Activated CD4-positive, alpha-beta T cell treated with anti-CD3 and anti-CD28 coated beads for 24 hours (primary cell): ENCODE data around the gene TYMP.
"Not testable (repeated sequence)": the region's sequence is repeated elsewhere in the genome, so short reads cannot be mapped to it uniquely, and the experiment has no call there.

Experiments used
- DNase-seq, 2 donors: peaks; one replicate each; pipeline ENCODE4 v3.0.0-alpha.2; 2020; ENCODE audit warnings: low read depth in 2 of 2

The TYMP gene

DNA sequence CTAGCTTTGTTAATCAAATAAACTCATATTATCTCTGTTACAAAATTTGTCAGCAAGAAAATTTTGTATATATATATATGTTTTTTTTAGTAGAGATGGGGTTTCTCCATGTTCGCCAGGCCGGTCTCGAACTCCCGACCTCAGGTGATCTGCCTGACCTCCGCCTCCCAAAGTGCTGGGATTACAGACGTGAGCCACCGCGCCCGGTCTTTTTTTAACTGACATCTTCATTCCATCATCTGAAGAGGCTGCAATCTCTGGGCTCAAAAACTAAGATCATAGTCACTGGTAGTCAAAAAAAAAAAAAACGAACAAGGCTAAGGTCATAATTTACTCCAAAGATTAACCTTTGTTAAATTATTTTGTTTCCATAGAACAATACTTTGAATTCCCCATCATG lies 10.6 kb upstream of the TYMP start:
- DNase-seq: no peak

DNA sequence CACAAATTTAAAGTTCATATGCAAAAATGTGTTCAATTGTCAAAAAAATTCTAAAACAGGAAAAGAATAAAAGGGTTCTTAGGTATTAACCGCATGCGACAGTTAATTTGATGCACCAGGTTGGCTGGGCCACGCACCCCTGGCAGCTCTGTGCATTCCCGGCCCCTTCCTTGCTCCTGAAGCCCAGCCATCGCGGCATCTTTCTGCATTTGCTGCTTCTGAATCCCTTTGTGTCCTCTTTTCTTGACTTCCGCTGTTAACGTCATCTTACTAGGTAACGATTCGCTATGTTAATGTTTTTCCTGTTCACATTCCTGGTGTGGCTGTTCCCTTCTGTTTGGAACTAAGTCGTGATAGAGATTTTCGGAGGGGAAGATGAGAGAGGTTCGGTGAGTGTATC lies 8.0 kb upstream of the TYMP start:
- no peak for DNase-seq

DNA sequence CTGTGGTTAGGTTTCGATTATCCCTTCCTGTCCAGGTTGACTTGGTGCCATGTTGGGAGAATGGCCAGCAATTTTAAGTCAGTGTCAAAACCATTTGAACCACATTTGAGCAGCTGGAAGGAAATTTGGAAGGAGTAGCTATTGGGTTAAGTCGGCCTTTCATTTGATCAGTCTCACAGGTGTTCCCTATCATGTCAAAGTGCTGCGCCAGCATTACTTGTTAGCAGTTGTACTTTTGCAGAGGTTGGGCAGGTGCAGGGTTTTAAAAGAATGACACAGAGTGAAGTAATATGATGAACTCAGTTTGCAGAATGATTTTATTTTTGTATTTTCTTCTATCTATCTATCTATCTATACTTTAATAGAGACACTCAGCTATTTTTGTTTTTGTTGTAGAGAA lies 6.4 kb upstream of the TYMP start:
- no peak for DNase-seq

DNA sequence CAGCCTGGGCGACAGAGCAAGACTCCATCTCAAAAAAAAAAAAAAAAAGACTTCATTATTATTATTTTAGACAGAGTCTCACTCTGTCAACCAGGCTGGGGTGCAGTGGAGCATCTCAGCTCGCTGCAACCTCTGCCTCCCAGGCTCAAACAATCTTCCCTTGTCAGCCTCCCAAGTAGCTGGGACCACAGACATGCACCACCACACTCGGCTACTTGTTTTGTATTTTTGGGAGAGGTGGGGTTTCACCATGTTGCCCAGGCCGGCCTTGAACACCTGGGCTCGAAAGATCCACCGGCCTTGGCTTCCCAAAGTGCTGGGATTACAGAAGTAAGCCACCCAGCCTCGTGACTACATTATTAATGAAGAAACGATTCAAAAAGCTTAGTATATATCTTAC lies 5.3 kb upstream of the TYMP start:
- DNase-seq: no peak

DNA sequence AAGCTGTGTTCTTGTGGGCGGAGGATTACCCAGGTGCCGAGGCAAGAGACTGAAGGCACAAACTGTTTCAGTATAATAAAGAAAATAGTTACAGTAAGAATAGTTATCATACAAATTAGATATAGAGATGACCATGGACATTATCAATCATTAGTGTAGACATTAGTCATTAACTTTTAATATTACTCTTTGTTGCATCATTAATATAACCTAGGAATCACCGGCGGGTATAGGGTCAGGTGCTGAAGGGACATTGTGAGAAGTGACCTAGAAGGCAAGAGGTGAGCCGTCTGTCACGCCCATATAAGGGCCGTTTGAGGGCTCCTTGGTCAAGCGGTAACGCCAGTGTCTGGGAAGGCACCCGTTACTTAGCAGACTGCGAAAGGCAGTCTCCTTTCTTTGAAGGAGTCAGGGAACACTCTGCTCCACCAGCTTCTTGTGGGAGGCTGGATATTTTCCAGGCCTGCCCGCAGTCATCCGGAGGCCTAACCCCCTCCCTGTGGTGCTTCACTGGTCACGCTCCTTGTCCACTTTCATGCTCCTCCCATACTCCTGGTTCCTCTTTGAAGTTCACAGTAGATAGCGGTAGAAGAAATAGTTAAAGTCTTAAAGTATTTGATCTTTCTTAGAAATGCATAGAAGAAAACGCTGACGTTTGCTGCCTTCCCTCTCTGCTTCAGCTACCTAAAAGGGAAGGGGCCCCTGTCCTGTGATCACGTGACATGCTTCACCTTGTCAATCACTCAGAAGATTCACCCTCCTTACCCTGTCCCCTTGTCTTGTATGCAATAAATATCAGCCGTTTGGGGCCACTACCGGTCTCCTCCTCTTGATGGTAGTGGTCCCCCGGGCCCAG lies 4.3 kb upstream of the TYMP start:
- not testable (repeated sequence) for DNase-seq

DNA sequence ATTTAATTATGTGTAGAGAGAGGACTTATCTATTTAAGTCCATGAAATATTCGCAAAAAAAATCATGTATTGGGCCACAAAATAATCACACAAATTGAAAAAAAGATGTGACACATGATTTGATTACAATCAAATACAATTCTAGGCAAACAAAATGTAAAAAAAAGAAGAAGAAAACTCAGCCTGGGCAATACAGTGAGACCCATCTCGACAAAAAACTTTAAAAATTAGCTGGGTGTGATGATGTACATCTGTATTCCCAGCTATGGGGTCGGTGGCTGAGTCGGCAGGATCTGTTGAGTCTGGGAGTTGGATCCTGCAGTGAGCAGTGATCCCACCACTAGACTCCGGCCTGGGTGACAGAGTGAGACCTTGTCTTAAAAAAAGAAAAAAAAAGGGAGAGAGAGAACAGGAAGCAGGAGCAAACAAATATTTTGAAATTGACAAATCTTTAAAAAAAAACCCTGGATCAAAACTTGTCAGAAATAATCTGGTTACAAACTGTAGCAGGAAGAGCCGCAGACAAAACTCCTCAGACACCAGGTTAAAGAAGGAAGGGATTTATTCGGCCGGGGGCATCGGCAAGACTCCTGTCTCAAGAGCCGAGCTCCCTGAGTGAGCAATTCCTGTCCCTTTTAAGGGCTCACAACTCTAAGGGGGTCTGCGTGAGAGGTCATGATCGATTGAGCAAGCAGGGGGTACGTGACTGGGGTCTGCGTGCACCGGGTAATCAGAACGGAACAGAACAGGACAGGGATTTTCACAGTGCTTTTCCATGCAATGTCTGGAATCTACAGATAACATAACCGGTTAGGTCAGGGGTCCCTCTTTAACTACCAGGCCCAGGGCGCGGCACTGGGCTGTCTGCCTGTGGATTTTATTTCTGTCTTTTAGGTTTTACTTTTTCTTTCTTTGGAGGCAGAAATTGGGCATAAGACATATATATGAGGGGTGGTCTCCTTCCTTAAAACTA lies 3.3 kb upstream of the TYMP start:
- DNase-seq: no peak

DNA sequence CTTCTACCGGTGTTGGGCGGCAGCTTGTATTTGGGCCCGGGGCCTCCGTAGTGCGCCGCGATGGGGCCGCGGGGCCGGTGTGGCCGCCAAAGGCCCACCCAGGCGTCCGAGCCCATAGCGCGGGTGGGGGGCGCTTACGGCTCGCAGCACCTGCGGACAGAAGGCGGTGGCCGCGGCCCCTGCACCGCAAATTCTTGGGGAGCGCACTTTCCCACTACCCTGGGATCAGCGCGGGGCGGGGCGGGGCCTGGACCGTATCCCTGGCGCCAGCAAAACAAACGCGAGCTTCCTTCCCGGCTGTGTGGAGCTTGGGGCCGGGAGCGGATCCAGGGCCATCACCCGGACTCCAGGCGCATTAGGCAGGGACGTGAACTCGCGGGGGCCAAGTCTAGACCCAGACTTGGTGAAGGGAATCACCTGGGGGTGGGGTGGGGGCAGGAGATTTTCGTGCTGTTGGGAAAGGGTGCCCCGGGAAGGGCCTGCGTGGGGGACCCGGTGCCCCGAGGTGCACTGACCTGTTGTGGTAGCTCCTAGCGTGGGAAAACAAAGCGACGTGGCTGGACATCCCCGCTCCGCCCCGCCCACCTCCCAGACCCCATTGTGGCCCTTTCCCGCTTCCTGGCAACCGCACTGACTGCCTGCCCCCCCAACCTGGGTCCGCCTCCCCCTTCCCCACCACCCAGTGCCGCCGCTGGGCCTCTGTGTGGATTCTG lies 2.3 kb upstream of the TYMP start:
- no peak for DNase-seq

DNA sequence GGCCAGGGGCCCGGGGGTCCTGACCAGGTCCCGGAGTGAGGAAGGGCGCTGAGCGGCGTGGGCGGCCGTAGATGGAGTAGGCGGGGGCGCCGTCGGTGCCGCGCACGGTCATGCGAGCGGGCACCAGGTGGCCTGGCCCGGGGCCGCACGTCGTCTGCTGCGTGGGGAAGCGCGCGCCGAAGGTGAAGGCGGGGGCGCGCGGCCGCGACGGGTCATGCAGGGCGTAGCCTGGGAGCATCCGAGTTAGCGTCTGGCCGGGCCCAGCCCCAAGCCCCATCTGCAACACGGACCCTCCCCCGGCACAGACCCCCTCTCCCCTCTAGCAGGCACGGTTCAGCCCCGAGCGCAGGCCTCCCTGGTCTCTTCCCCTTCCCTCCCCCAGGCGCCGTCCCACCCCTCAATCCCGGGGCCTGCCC lies 1.7 kb upstream of the TYMP start:
- peak in 1 of 2 donors; percentile 62 for DNase-seq

DNA sequence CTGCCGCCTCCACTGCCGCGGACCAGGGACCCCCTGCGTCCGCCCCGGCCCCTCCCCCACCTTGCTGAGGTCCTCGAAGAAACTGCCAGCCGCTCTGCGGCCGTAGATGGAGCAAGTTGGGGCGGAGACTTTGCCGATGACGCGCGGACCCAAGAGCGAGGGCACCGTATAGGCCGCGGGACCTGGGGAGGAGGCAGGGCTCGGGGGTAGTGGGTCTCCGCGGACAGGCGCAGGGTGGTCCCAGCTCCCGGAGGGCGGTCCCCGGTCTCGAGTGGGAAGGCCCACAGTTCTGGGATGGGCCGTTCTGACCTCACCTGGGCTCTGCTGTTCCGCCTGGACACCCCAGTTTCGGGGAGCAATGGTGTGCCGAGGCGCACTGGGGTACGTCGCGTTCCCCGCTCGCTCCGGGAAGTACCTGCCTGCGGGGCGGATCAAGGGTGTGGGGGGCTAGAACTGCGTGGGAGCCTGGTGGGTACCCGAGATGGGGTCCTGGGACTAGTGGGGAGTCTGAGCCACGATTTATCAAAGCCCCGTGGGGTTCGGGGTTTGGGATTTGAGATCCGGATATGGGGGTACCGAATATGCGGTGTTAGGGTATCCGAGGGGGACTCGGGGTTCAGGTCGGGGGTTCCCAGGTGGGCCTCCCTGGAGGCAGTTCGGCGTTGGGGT lies 1.2 kb upstream of the TYMP start:
- peak; percentile 57 to 75 for DNase-seq

DNA sequence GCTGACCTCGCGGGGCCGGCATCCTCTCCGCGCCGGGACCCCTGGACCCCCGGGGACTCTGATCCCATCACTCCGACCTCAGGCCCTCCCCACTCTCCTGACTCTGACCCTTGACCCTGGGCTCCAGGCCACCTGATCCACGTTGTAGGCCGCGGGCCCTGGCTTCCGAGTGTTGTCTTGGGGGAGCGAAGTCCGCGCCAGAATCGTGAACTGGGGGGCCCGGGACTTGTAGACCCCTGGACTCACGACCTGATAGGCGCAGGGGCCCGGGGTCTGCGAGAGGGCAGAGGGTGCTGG lies 716 bp upstream of the TYMP start:
- peak in 1 of 2 donors; percentile 43 for DNase-seq

DNA sequence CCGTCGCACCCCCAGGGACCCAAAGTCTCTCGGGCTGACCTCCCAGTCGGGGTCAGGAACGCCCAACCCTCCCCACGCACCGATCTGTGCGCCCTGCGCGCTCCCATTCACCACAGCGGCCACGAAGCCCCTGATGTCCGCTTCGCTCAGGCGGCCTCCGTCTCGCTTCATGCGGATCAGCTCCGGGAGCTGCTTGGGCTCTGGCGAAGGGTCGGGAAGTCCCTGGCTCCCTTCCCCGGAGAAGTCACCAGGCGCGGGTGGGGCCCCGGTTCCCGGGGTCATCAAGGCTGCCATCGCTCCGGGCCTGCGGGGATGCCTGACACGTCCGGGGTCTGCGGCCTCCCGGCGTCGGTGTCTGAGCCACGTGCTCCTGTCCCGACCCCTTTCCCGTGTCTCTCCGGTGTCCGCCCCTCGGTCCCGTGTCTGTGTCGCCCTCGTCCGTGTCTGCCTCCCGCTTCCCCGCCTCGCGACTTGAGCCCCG lies 356 bp downstream of the TYMP start:
- no peak for DNase-seq

DNA sequence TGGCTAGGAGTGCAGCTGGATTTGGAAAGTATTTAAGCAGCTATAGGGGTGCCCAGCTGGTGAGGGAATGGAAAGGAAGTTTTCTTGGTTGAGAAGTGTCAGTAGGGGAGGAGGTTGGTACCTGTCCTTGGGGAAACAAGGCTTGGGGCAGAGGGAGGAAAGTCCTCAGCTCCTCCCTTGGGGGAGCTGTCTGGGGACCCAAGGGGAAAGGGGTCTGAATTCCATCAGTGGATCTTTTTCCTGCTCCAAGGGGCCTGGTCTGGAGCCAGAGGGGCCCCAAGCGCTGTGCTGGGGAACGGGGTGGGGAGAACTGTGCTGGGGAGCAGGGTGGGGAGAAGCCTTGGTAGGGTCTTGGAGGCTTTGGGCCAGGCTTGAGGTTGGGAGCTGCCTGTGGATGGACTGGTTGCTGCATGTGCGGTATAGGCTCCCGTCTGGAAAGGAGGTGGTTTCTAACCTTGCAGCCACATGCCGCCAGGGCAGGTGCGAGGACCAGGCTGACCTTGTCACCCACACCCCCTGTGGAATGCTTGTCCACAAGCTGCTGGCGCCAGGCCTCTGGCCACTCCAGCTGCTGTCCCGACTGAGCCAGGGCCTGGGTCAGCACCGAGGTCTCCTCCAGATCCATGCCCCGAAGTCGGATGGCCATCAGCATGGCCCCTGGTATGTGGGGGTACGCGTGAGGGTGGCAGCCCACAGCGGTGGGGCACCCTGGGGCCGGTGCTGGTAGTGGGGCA lies 963 bp downstream of the TYMP start:
- no peak for DNase-seq

DNA sequence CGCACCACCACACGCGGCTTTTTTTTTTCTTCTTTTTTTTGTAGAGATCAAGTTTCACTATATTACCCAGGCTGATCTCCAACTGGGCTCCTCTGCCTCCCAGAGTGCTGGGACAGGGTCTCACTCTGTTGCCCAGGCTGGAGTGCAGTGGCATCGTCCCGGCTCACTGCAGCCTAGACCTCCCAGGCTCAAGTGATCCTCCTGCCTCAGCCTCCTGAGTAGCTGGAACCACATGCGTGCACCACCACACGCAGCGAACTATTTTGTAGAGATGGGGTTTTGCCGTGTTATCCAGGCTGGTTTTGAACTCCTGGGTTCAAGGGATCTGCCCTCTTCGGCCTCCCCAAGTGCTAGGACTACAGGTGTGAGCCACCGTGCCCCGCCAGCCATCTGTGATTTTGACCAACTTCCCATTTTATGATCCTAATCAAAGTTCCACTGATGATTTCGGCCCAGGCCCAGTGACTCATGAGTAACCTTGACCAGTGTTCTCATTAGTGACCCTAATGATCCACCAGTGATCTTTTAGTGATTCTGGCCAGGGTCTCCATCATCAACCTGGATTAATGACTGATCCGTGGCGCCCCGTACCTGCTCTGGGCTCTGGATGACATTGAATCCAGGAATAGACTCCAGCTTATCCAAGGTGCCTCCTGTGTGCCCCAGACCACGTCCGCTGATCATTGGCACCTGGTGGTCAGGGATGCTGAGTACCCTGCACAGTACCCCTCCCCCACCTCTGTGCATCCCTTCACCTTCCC lies 1.7 kb downstream of the TYMP start:
- DNase-seq: no peak

DNA sequence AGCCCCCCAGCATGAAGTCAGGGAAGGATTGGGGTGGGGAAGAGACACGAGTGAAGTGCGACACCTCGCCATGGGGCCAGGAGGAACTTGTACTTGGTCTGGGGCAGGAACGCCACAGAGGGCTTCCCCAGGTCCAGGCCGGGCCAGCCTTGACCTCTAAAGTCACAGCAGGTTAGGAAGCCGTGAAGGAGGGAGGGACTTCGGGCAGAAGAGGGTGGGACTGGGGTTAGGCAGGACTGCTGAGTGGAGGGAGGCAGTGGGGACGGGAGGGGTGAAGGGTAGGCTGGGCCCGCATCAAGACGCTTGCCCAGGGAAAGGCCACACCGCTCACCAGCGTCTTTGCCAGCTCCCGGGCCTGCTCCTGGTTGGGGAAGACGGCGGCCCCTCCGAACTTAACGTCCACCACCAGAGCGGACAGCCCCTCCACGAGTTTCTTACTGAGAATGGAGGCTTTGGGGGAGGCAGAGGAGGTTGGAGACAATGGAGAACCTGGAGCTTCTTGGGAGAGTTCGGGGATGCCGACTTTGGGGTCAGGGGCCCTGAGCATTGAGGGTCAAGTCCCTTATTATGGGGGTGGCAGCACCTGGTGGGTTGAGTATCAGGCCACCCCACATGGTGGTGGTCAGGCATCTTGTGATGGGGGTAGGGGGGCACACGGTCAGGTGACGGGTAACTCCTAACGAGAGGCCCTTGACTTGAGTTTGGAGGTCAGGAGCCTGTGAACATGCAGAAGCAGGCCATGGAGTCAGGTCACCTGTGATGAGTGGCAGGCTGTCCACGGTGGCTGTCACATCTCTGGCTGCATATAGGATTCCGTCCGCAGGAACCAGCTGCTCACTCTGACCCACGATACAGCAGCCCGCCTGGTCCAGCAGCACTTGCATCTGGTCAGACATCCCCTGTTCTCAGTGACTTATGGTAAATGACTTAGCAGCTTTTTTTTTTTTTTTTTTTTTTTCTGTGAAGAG lies 2.7 kb downstream of the TYMP start:
- DNase-seq: no peak

DNA sequence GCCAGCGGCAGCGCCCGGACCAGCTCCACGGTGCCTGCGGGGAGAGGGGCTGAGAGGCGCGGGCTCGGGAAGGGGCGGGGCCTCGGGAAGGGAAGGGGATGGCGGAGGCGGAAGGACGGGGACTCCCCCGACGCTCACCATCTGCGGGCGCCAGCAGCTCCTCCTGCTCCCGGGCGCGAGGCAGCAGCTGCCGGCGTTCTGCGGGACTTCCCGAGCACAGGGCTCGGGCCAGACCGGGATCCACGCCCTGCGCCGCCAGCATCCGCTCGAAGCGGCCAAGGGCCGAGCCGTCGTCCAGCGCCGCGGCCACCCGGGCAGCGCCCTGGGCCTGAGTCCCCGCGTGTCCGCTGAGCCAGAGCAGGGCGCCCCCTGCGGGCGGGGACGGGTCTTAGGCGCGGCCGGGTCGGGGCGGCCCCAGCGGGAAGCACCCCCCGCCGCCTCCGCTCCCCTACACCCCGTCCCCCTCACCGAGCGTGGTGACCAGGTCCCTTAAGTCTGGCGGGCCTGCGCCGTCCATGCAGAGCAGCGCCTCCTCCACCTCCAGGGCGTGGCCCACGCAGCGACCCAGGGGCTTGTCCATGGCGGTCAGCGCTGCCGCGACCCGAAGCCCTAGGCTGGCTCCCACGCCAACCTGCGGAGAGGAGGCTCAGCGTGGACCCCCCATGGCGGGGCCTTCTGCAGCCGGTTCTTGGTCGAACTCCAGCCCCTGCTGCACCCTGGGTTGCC lies 3.5 kb downstream of the TYMP start:
- peak; percentile 78 to 83 for DNase-seq

DNA sequence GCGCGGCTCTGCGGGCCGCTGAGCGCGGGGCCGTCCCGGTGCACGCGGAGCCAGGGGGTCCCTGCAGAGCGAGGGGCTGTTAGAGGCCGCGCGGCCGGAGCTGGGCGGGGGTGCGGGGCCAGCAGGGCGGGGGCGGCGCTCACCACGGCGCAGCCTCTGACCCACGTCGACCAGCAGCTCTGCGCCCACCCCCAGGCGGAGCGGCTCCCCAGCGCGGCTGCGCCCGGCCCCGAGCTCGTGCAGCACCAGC lies 4.0 kb downstream of the TYMP start:
- no peak for DNase-seq

DNA sequence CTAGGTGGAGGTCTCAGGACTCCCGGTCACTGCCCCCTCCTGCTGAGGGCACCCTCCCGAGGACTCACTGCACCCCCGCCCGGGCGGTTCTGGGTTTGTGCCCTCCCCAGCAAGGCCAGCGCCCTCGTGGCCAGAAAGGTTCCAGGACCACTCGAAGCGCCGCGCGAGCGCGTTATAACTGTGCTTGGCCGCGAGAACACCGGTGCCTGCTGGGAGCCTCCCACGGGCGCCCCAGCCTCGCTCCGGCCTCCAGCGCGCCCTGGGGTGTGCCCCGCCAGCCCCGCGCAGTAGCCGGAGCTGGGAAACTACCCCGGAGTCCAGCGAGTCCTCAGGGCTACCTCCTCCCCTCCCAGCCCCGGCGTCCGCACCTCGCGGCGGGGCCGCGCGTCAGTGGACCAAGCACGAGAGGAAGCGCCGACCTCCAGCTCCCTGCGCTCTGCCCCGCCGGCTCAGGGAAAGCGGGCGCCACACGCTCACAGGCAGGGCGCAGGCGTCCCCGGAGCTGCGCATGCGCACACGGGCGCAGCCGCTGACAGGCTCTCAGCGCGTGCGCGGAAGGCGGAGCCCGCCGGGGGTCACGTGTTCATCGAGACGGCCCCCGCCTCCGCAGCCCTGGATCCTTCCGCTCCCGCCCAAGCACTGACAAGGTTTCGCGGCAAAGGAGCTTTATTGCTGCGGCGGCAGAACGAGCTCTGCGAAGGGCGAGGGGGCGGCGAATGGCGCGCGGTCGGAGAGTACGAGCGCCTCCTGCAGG lies 4.5 kb downstream of the TYMP start, which contains the start of gene SCO2:
TSS of gene SCO2 (minus strand) at position 495 of the 754 bp plus-strand sequence. CDS start 1,187 bp downstream, outside the sequence.
- DNase-seq: peak; percentile 95 to 96

DNA sequence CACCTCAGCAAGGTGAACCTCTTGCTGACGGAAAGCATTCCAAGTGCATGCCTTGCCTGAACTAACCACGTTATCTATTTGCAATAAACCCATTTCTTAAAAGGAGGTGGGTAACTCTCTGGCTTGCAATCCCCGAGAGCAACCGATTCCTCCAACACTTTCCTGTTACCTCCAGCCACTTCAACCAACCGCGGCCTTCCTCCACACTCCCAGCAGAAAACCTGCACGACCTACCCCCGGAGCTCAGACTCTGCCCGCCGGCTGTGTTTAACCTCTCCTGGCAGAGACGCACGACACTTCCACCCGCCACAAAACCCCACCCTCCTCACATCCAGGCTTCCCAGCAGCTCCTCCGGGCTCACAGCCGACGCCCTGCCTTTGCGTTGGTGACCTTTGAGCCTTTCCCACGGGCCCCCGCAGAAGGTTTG lies 5.1 kb downstream of the TYMP start:
- DNase-seq: no peak
